Brain microvascular endothelial cell (primary cell): ENCODE results near the gene ETV5.

Experiments used
- DNase-seq: peaks from one replicate; pipeline ENCODE4 v3.0.0-alpha.2; 2020
- H3K27ac ChIP-seq: fragments of 250-450 bp; sonication (Bioruptor Pico); 2 replicates; pipeline ENCODE4 v1.5.1; 2020; ENCODE audit warnings: mild to moderate bottlenecking, moderate library complexity
- H3K27me3 ChIP-seq: fragments of 250-450 bp; sonication (Bioruptor Pico); replicated peaks from 2 replicates; pipeline ENCODE4 v1.5.1; 2020; ENCODE audit warnings: mild to moderate bottlenecking
- H3K36me3 ChIP-seq: fragments of 250-450 bp; sonication (Bioruptor Pico); replicated peaks from 2 replicates; pipeline ENCODE4 v1.5.1; 2020; ENCODE audit warnings: mild to moderate bottlenecking
- H3K4me3 ChIP-seq: 2 replicates; pipeline ENCODE4 v1.5.1; 2011; ENCODE audit warnings: low read depth, mild to moderate bottlenecking, control low read depth, low read length, moderate library complexity
- in situ Hi-C: cut with HindIII; loops from 2 replicates; pipeline ENCODE4 v1.10.0; 2017; ENCODE audit warnings: low sequenced_read_pairs, low pct_ligation_motif_present
- TF ChIP-seq, protein P1 (sequence below): IDR thresholded peaks from 2 replicates; pipeline ENCODE4 v1.5.1; 2011; ENCODE audit warnings: low read depth, mild to moderate bottlenecking, moderate library complexity, low read length, control low read depth, inconsistent platforms; ENCODE audit errors: missing control alignments

The ETV5 gene

DNA sequence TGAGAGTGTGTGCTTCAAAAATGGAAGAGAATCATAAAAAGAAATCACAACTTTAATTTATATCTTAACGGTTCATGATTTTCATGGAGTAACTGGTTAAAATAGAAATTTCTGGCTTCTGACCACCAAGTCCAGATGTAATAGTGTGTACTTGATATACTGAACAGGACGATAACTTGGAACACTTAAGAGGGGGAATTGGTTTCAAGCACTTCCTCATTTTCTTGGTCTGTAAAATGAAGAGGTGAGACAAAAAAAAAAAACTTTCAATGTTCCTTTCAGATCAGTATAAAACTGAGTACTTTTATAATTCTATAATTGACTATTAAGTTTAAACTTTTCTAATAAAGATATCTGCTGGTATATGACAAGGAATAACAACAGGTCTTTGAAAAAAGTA is 107.0 kb downstream of the ETV5 start:
- in situ Hi-C loops: no loop called here
- Histone ChIP-seq H3K36me3 (no peaks in the 10 kb centered on the region), H3K27ac (no peak overlapping the region), H3K27me3 (no peaks in the 10 kb centered on the region), H3K4me3 (no peak overlapping the region)
- TF ChIP-seq, protein P1, sequence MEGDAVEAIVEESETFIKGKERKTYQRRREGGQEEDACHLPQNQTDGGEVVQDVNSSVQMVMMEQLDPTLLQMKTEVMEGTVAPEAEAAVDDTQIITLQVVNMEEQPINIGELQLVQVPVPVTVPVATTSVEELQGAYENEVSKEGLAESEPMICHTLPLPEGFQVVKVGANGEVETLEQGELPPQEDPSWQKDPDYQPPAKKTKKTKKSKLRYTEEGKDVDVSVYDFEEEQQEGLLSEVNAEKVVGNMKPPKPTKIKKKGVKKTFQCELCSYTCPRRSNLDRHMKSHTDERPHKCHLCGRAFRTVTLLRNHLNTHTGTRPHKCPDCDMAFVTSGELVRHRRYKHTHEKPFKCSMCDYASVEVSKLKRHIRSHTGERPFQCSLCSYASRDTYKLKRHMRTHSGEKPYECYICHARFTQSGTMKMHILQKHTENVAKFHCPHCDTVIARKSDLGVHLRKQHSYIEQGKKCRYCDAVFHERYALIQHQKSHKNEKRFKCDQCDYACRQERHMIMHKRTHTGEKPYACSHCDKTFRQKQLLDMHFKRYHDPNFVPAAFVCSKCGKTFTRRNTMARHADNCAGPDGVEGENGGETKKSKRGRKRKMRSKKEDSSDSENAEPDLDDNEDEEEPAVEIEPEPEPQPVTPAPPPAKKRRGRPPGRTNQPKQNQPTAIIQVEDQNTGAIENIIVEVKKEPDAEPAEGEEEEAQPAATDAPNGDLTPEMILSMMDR: no peak
- DNase-seq: no peak

GRCh38 chr3:185999221-185999620 is 109.7 kb downstream of the ETV5 start:
- H3K27ac ChIP-seq: no peak overlapping the region
- DNase-seq: no peak
- in situ Hi-C loops: loop anchor here (25.0 kb wide), 2 partner anchors 238 to 538 kb away; partner anchors contain the start of gene CRYGS
- TF ChIP-seq, protein P1: no peak
- no peaks in the 10 kb centered on the region for H3K36me3 ChIP-seq
- H3K4me3 ChIP-seq: no peak overlapping the region
- H3K27me3 ChIP-seq: no peaks in the 10 kb centered on the region

- in situ Hi-C loops: loop anchor here (25.0 kb wide), 2 partner anchors 239 to 539 kb away; partner anchors contain the start of gene CRYGS
Measured at GRCh38 chr3:185998136-185998535, 110.8 kb downstream of the ETV5 start.

DNA sequence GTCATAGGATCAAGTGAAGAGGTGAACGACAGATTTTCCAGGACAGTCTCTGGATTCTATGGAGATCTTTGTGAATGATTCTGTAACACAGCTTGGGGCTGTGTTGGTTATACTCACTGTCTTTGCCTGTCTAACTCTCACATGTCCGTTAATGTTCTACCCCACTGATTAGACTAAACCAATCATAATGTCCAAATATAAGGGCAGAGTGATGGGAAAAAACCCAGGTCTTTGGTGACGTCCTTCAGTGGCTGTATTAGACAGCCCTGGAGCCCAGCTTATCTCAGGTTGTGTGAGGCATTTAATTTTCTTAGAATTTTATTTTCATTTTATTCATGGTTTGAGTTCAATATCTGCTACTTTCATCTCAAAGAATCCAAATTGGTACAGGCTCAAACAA is 111.8 kb downstream of the ETV5 start:
- TF ChIP-seq, protein P1: no peak
- Histone ChIP-seq H3K27me3 (peaks cover 3% of the 10 kb centered on the region), H3K4me3 (no peak overlapping the region), H3K36me3 (no peaks in the 10 kb centered on the region), H3K27ac (no peak overlapping the region)
- in situ Hi-C loops: loop anchor here (25.0 kb wide), 2 partner anchors 240 to 540 kb away; partner anchors contain the start of gene CRYGS
- DNase-seq: no peak

More at GRCh38 chr3:185998136-185998535, 110.8 kb downstream of the ETV5 start:
- Histone ChIP-seq H3K27ac (no peak overlapping the region), H3K36me3 (no peaks in the 10 kb centered on the region), H3K27me3 (peaks cover 3% of the 10 kb centered on the region), H3K4me3 (no peak overlapping the region)
- TF ChIP-seq, protein P1: no peak
- no peak for DNase-seq
